Psoas muscle (tissue), 8 donors: ENCODE measurements around the gene MAPKBP1. TPM values are rescaled to one million over a fixed set of nuclear protein-coding genes. Genes with fewer than 3 reads are reported as not detected.
"Not testable (repeated sequence)": the region's sequence is repeated elsewhere in the genome, so short reads cannot be mapped to it uniquely, and the experiment has no call there.

ENCODE experiments used
- ATAC-seq, 4 donors: fragments of 200-7000 bp; cut with Tn5 transposase; one replicate each; pipeline ENCODE4 v1.9.1; 2020; ENCODE audit warnings: moderate library complexity in 3 of 4, mild to moderate bottlenecking in 2 of 4
- DNase-seq, 2 donors: peaks; one replicate each; pipeline ENCODE4 v3.0.0-alpha.2; 2020
- H3K27ac ChIP-seq: fragments of 200-600 bp; one replicate; pipeline ENCODE4 v1.8.0; 2022
- H3K27me3 ChIP-seq, 3 donors: fragments of 200-600 bp in 1 of 3; one replicate each; pipeline versions ENCODE4 v1.6.1 to v1.8.0; 2013 to 2022; ENCODE audit warnings: low read length in 2 of 3, mild to moderate bottlenecking in 2 of 3, moderate library complexity in 1 of 3; ENCODE audit not compliant: insufficient read depth in 3 of 3
- H3K36me3 ChIP-seq, 2 donors: fragments of 200-600 bp in 1 of 2; one replicate each; pipeline versions ENCODE4 v1.6.1 to v1.8.0; 2013 to 2022; ENCODE audit warnings: low read depth in 1 of 2, mild to moderate bottlenecking in 1 of 2, moderate library complexity in 1 of 2; ENCODE audit not compliant: insufficient read depth in 1 of 2
- H3K4me1 ChIP-seq: fragments of 200-600 bp; one replicate; pipeline ENCODE4 v1.8.0; 2022
- H3K4me3 ChIP-seq: fragments of 200-600 bp; one replicate; pipeline ENCODE4 v1.8.0; 2022; ENCODE audit warnings: mild to moderate bottlenecking
- H3K9me3 ChIP-seq: fragments of 200-600 bp; one replicate; pipeline ENCODE4 v1.8.0; 2022
- WGBS, 3 donors: extraction: QIAGEN DNeasy Blood & Tissue Kit; methylation state at CpG; one replicate each; pipeline versions ENCODE4 v1.1.6 to v1.1.7; 2013; 5-methylcytosine and 5-hydroxymethylcytosine counted together
- intact Hi-C, 2 donors: fragments of 100-400 bp; cut with DNase I; formaldehyde crosslinking; loops; one replicate each; pipeline versions ENCODE4 v1.11.0 to v1.14.2; 2022
- polyA plus RNA-seq, 3 donors: library from polyadenylated mRNA; stranded (reverse); fragments of 200-250 nt; gene quantifications; one replicate each; pipeline ENCODE4 v1.2.3, GENCODE V29; 2013
- total RNA-seq, 4 donors: library from RNA; stranded (reverse); fragmentation: NEBNext Ultra II Directional in 2 of 4; extraction: Animal tissue kit (Norgen Biotek cat#: 25700) in 2 of 4; gene quantifications; one replicate each; pipeline versions ENCODE4 v1.2.1 to v1.2.4, GENCODE V29; 2021 to 2023
- TF ChIP-seq, protein P1 (sequence below): fragments of 200-600 bp; IDR thresholded peaks from one replicate; pipeline ENCODE4 v1.8.0; 2022; ENCODE audit warnings: antibody characterized with exemption
- donor health status: healthy with polysubstance abuse.
- donor health status: DM: no; HTN: no; CAD: no; lungs with moderate emphysema.
- donor health status: Bipolar disorder and iron deficiency.
- donor health status: healthy.
- donor health status: DM: yes; HTN: yes; CAD: no.
- donor health status: DM: no; HTN: no; CAD: no.
- donor health status: DM: no; HTN: no; CAD: no.
- donor health status: DM: yes; HTN: yes; CAD: no.

MAPKBP1 gene
- total and polyA plus RNA-seq, 7 donors, result 2.4 to 10.3 (median 7.1) TPM

DNA sequence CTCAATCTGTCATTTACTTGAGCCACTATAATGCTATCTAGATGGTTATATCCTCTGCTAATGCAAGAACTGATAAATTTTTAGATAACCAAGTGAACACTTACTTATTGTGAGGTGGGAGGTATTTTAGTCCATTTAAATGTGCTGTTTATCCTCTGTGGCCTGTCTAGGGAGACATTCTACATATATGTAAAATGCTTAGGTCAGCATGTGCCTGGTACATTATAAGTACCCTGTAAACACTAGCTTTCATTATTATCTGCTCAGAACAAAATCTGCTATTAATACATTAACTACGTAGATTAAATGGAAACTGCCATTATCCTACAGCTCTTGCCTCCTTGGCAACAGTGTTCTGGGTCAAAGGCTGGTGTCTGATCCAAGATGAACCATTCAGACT is 41.8 kb upstream of the MAPKBP1 start:
- ATAC-seq, result no peak

GRCh38 chr15:41734079-41734478 is 40.2 kb upstream of the MAPKBP1 start:
- no peaks in the 10 kb centered on the region for H3K4me1 ChIP-seq
- no peaks in the 10 kb centered on the region for H3K27me3 ChIP-seq
- H3K9me3 ChIP-seq, result no peaks in the 10 kb centered on the region
- peaks cover 0 to 87% of the 10 kb centered on the region in 2 donors for H3K36me3 ChIP-seq
- no peak overlapping the region for H3K27ac ChIP-seq
- TF ChIP-seq, protein P1, sequence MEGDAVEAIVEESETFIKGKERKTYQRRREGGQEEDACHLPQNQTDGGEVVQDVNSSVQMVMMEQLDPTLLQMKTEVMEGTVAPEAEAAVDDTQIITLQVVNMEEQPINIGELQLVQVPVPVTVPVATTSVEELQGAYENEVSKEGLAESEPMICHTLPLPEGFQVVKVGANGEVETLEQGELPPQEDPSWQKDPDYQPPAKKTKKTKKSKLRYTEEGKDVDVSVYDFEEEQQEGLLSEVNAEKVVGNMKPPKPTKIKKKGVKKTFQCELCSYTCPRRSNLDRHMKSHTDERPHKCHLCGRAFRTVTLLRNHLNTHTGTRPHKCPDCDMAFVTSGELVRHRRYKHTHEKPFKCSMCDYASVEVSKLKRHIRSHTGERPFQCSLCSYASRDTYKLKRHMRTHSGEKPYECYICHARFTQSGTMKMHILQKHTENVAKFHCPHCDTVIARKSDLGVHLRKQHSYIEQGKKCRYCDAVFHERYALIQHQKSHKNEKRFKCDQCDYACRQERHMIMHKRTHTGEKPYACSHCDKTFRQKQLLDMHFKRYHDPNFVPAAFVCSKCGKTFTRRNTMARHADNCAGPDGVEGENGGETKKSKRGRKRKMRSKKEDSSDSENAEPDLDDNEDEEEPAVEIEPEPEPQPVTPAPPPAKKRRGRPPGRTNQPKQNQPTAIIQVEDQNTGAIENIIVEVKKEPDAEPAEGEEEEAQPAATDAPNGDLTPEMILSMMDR, result no peak
- ATAC-seq (no peak), DNase-seq (no peak)
- no peak overlapping the region for H3K4me3 ChIP-seq
- 96 to 99% (median 99%) methylated on average over 4 of the region's 4 CpGs for WGBS, 3 donors
- intact Hi-C loops, result no loop called here

More for the DNA sequence above, 41.8 kb upstream of the MAPKBP1 start:
- no peak overlapping the region for H3K4me3 ChIP-seq
- no peaks in the 10 kb centered on the region for H3K27me3 ChIP-seq
- no peaks in the 10 kb centered on the region for H3K4me1 ChIP-seq
- no peak for DNase-seq
- WGBS, 3 donors, result 93 to 100% (median 96%) methylated on average over 1 of the region's 1 CpG
- H3K9me3 ChIP-seq, result no peaks in the 10 kb centered on the region
- TF ChIP-seq, protein P1, result no peak
- no peak overlapping the region for H3K27ac ChIP-seq
- intact Hi-C loops, result no loop called here
- H3K36me3 ChIP-seq, result peaks cover 0 to 81% of the 10 kb centered on the region in 2 donors

DNA sequence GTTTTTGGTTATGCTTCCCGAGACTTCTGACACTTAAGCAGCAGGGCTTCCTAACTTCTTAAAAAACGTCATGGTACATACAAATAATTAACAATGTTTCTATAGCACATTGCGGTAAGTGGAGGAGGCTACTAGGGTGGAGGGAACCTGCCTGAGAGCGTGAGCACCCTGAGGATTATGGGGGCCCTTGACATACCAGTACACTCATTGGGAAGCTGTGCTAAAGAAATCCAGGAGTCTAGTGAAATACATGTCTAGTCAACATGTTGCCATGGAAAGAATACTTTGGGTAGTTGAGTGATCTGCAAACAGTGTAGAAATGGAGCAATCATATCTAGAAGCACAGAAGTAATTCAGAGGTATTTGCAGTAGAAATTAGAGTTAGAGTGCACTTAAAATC is 39.2 kb upstream of the MAPKBP1 start:
- DNase-seq (no peak), ATAC-seq (no peak)
- H3K4me3 ChIP-seq, result no peak overlapping the region
- 92 to 94% (median 93%) methylated on average over 4 of the region's 4 CpGs for WGBS, 3 donors
- TF ChIP-seq, protein P1, result no peak
- peaks cover 0 to 85% of the 10 kb centered on the region in 2 donors for H3K36me3 ChIP-seq
- intact Hi-C loops, result no loop called here
- no peaks in the 10 kb centered on the region for H3K4me1 ChIP-seq
- H3K27ac ChIP-seq, result no peak overlapping the region
- no peaks in the 10 kb centered on the region for H3K9me3 ChIP-seq
- no peaks in the 10 kb centered on the region for H3K27me3 ChIP-seq

- WGBS, 3 donors, result 95 to 97% (median 97%) methylated on average over 10 of the region's 10 CpGs
- H3K4me1 ChIP-seq, DNase-seq, ATAC-seq, H3K4me3 ChIP-seq, intact Hi-C loops, H3K9me3 ChIP-seq, H3K27ac ChIP-seq, H3K27me3 ChIP-seq: not testable (repeated sequence)
- H3K36me3 ChIP-seq, result peaks cover 0 to 82% of the 10 kb centered on the region in 2 donors
Measured at GRCh38 chr15:41735492-41735891, 38.8 kb upstream of the MAPKBP1 start.

- Histone ChIP-seq H3K36me3 (peaks cover 11 to 59% of the 10 kb centered on the region in 2 donors), H3K4me1 (no peaks in the 10 kb centered on the region), H3K4me3 (no peak overlapping the region), H3K27ac (no peak overlapping the region), H3K27me3 (no peaks in the 10 kb centered on the region), H3K9me3 (no peaks in the 10 kb centered on the region)
- DNase-seq (no peak), ATAC-seq (no peak)
- 79 to 90% (median 89%) methylated on average over 1 of the region's 1 CpG for WGBS, 3 donors
- TF ChIP-seq, protein P1, result no peak
- intact Hi-C loops, result no loop called here
Measured at GRCh38 chr15:41746802-41747201, 27.5 kb upstream of the MAPKBP1 start.
